ENCODE measurements around the gene ZNF98.

The ZNF98 gene

DNA sequence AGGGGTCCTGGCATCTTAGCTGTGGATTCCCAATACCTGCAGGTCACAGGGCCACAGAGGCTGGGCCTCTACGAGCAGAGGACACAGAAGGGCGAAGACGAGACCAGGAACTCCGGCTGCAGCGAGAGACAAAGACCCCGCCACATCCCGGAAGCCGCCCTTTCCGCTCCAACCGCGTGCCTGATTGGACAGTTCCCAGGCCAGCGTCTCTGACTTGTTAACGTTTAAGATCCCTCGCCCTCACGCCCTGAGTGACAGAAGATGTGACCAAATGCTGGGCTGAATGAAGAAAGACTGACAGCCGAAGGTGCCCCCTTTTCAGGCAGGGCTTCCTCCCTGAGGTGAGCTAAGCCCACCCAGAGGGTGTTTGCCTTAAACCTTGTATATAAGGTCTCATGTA, at the start of gene ZNF98:
Gene ZNF98, minus strand, starts transcription at position 136 of the 400 bp plus-strand sequence. Its CDS starts 122 bp downstream, at position 14.
- Mint-ChIP-seq H3K27me3 (no peaks in the 10 kb centered on the region), H3K36me3 (no peaks in the 10 kb centered on the region), H3K27ac (no peak within 1 kb of the TSS), H3K9me3 (peaks cover 8% of the 10 kb centered on the region), H3K4me3 (no peak within 1 kb of the TSS), H3K4me1 (no peaks in the 10 kb centered on the region)
- ATAC-seq (ENCODE audit: low read depth) = no peak
- DNase-seq (ENCODE audit: low spot score in 2 of 2) = no peak

GRCh38 chr19:22446605-22447004, 24.5 kb upstream of the ZNF98 start:
- Mint-ChIP-seq H3K4me3 (no peak overlapping the region), H3K9me3 (peaks cover 7% of the 10 kb centered on the region), H3K27me3 (no peaks in the 10 kb centered on the region), H3K4me1 (no peaks in the 10 kb centered on the region), H3K27ac (no peak overlapping the region), H3K36me3 (peaks cover 2% of the 10 kb centered on the region)
- no peak for ATAC-seq (ENCODE audit: low read depth)
- no peak for DNase-seq (ENCODE audit: low spot score in 2 of 2)

DNA sequence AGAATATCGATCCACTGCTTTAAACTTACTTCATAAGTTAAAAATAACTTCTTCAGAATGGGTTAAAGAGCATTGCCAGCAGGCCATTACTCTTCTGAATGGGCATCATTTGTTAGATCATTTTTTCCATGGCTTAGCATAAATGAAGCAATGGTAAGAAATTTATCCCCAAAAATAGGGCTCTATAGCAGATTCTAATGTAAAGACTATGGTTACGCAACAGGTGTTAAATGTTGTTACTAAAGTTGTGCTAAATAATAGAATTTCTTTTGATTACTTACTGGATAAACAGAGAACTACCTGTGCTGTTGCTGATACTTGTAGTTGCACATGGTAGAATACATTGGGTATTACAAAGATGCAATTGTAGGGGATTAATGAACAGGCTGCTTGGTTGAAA, 15.9 kb upstream of the ZNF98 start:
- Mint-ChIP-seq H3K4me3 (no peak overlapping the region), H3K4me1 (no peaks in the 10 kb centered on the region), H3K36me3 (peaks cover 2% of the 10 kb centered on the region), H3K27ac (no peak overlapping the region), H3K27me3 (no peaks in the 10 kb centered on the region), H3K9me3 (peaks cover 9% of the 10 kb centered on the region)
- no peak for DNase-seq (ENCODE audit: low spot score in 2 of 2)
- ATAC-seq (ENCODE audit: low read depth) = no peak

DNA sequence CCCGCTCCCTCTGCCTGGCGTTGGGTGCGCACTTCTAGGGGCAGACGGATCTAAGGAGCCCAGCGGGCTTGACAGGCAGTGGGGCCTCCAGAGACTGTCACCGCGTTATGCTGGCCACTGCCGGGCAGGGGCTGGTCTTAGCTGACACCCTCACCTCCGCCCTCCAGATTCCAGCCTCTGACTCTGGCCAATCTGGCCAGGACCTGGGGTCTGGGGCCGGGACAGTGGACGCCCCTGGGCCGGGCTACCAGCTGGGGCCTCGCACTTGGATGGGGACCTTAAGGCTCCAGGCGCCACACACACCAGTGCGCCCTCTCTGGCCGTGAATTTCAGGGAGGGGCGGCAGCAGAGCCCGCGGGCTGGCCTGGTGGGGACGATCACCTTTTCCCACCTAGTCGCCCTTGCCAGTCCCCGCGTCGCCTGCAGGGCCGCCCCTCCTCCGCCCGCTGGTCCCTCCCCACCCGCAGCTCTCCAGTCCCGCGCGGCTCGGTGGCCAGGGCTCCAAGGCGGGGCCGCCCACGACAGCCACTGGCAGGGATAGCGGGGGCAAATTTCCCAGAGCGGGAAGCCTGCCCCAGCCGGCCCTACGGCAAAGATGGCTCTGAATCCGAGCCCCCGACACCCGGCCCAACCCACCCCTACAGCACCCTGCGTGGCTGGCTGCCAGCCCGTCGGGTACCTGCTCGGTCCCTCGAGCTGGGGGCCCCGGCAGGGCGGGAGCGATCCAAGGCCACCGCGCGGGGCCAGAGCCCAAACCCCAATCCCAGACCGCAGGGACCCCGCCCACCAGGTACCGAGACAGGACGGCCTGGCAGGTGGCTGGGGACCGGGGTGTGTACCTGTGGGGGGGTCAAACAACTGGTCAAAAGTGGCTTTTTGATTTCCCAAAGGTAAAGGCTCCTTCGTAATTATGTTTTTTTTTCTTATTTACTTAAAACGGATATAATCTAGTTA, 6.1 kb upstream of the ZNF98 start:
- no peaks in the 10 kb centered on the region for H3K4me1 Mint-ChIP-seq
- H3K4me3 Mint-ChIP-seq = no peak overlapping the region
- H3K9me3 Mint-ChIP-seq = peaks cover 5% of the 10 kb centered on the region
- H3K27me3 Mint-ChIP-seq = no peaks in the 10 kb centered on the region
- no peak overlapping the region for H3K27ac Mint-ChIP-seq
- DNase-seq (ENCODE audit: low spot score in 2 of 2) (no peak), ATAC-seq (ENCODE audit: low read depth) (no peak)
- H3K36me3 Mint-ChIP-seq = no peaks in the 10 kb centered on the region

- Mint-ChIP-seq H3K27ac (no peak overlapping the region), H3K27me3 (no peaks in the 10 kb centered on the region)
- DNase-seq (ENCODE audit: low spot score in 2 of 2) = no peak
These were observed 5.4 kb upstream of the ZNF98 start for GRCh38 chr19:22427547-22427946.

GRCh38 chr19:22426901-22427300, 4.8 kb upstream of the ZNF98 start:
- H3K4me1 Mint-ChIP-seq = no peaks in the 10 kb centered on the region
- no peaks in the 10 kb centered on the region for H3K36me3 Mint-ChIP-seq
- ATAC-seq (ENCODE audit: low read depth) = no peak
- no peak overlapping the region for H3K4me3 Mint-ChIP-seq
- H3K9me3 Mint-ChIP-seq = peaks cover 7% of the 10 kb centered on the region
- no peaks in the 10 kb centered on the region for H3K27me3 Mint-ChIP-seq
- no peak overlapping the region for H3K27ac Mint-ChIP-seq
- DNase-seq (ENCODE audit: low spot score in 2 of 2) = no peak

More at GRCh38 chr19:22427547-22427946, 5.4 kb upstream of the ZNF98 start:
- ATAC-seq (ENCODE audit: low read depth) = no peak
- Mint-ChIP-seq H3K4me1 (no peaks in the 10 kb centered on the region), H3K4me3 (no peak overlapping the region), H3K9me3 (peaks cover 5% of the 10 kb centered on the region), H3K36me3 (no peaks in the 10 kb centered on the region)

- no peak for DNase-seq (ENCODE audit: low spot score in 2 of 2)
- H3K9me3 Mint-ChIP-seq = peaks cover 8% of the 10 kb centered on the region
- ATAC-seq (ENCODE audit: low read depth) = no peak
- no peaks in the 10 kb centered on the region for H3K4me1 Mint-ChIP-seq
- no peaks in the 10 kb centered on the region for H3K36me3 Mint-ChIP-seq
- H3K27me3 Mint-ChIP-seq = no peaks in the 10 kb centered on the region
- H3K4me3 Mint-ChIP-seq = no peak overlapping the region
- no peak overlapping the region for H3K27ac Mint-ChIP-seq
These were observed 349 bp downstream of the ZNF98 start for GRCh38 chr19:22421797-22422196.

DNA sequence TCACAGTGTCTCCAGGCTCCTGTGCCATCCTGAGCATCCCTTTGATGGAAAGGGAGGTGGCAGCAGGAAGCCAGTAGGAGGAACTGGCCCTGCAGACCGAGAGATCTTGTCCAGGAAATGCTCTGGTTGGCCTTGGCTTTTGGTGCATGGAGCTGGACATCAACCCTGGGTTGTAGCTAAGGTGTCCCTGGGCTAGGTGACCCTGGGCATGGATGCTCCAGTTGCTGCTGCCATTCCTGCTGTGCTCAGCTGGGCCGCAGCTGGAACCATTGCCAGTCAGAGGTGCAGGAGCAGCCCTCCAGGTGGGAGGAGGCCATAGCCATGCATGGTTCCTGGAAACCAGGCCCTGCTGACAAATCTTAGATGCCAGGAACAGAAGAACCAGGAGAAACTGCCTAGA, 67.5 kb downstream of the ZNF98 start:
- ATAC-seq (ENCODE audit: low read depth) (no peak), DNase-seq (ENCODE audit: low spot score in 2 of 2) (no peak)
- Mint-ChIP-seq H3K27ac (no peak overlapping the region), H3K4me1 (no peaks in the 10 kb centered on the region), H3K36me3 (no peaks in the 10 kb centered on the region), H3K4me3 (no peak overlapping the region), H3K9me3 (peaks cover 8% of the 10 kb centered on the region), H3K27me3 (no peaks in the 10 kb centered on the region)
